GM13976 (cell line): ENCODE measurements around the gene STC2.

Source experiments
- DNase-seq: peaks from one replicate; pipeline ENCODE4 v3.0.0; 2012; ENCODE audit warnings: low spot score
- CTCF ChIP-seq: IDR thresholded peaks from 2 replicates; pipeline ENCODE4 v1.5.1; 2012; ENCODE audit warnings: borderline replicate concordance, mild to moderate bottlenecking; ENCODE audit not compliant: insufficient read depth; ENCODE audit errors: extremely low read depth, missing control alignments, control extremely low read depth
- in situ Hi-C: fragments of 300-500 bp; cut with MboI; formaldehyde crosslinking; loops from one replicate; pipeline ENCODE4 v1.12.0; 2022; ENCODE audit warnings: low sequenced_read_pairs, mixed read lengths, inconsistent platforms; ENCODE audit not compliant: unreplicated experiment

The STC2 gene

GRCh38 chr5:173334808-173335207 is 6.6 kb upstream of the STC2 start:
- no peak for DNase-seq
- TF ChIP-seq CTCF, result no peak
- in situ Hi-C loops, result no loop called here

- no peak for DNase-seq
- in situ Hi-C loops, result no loop called here
- no peak for TF ChIP-seq CTCF
Observed at GRCh38 chr5:173333925-173334661, 5.9 kb upstream of the STC2 start.

DNA sequence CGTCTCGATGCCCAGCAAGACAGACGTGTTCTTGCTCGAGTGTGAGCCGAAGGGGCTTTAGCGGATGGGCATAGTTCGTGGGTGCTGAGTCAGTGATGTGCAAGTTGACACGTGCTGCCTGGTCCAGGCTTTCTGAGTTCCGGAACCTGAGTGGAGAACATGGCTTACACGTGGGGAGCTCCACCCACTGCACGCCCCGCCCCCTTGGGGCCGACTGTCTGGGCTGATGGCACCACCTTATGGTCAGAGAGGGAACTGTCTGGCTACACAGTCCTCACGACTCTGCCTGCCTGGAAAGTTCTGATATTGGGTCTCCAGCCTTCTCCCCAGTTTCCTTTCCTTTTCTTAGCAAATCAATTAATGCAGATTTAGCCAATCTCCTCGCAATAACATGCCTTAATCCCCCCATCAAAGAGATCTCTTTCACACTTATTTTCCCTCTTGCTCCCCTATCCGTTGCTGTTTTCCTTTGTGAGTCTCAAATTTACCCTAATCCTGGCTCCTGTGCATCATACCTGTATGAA is 3.8 kb upstream of the STC2 start:
- peak; percentile 88 for DNase-seq
- peak; percentile 74 for TF ChIP-seq CTCF
- in situ Hi-C loops, result no loop called here

- in situ Hi-C loops, result no loop called here
- DNase-seq, result no peak
- no peak for TF ChIP-seq CTCF
Observed at GRCh38 chr5:173331287-173331686, 3.1 kb upstream of the STC2 start.

GRCh38 chr5:173330338-173331206 is 2.4 kb upstream of the STC2 start:
- TF ChIP-seq CTCF, result no peak
- in situ Hi-C loops, result no loop called here
- DNase-seq, result no peak

DNA sequence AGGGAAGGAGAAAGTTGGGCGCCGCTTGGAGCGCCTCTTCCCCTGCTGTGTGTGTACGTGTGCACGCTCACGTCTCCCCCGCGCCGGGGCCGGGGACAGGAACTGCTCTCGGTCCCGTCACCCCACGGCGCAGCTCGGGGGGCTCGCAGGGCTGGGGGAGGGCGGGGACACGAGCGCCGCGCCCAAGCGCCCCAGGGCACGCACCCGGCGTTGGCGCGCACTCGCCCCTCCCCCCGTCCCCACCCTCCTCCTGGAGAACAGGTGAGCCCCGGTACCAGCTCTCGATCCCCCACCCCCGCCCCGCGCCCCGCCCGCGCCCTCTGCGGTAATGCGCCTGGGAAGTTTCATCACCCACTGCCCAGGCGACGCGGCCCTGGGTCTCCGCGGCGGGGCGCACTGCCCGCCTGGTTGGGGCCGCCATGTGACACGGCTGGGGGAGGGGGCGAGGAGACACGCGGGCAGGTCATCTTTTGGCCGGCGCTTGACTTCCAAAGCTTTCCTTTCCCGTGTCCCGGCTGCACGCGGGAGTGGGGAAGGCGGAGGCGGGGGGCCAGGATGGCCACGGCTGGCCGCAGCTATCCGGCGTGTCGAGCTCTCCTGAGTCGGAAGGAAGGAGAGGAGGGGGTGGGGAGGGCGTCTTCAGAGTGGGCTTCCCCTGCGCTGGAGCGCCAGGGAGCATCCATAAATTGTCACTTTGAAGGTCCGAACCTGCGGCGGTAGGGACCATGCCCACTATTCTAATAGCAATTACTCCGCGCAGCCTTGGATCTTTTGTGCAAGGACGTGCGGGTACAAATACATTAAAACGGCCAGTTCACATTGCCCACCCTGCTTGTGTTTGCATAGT is 1.5 kb upstream of the STC2 start:
- TF ChIP-seq CTCF, result peak; percentile 34
- in situ Hi-C loops, result no loop called here
- peak; percentile 86 for DNase-seq
